HepG2 (cell line): ENCODE results near the gene GSDMA. TPM values are rescaled to one million over a fixed set of nuclear protein-coding genes. Genes with fewer than 3 reads are reported as not detected.

Experiments used
- AKAP8 ChIP-seq: sonication (generic); formaldehyde crosslinking; IDR thresholded peaks from 2 replicates; pipeline ENCODE4 v1.5.1; 2020; ENCODE audit warnings: mild to moderate bottlenecking, missing genetic modification reagents
- ETV5 ChIP-seq: IDR thresholded peaks from 2 replicates; pipeline ENCODE4 v1.6.1; 2018; ENCODE audit warnings: missing biosample characterization, missing genetic modification reagents, inconsistent platforms, borderline replicate concordance
- FOSL1 ChIP-seq: sonication (generic); formaldehyde crosslinking; IDR thresholded peaks from 2 replicates; pipeline ENCODE4 v1.9.0; 2021; ENCODE audit warnings: missing genetic modification reagents, borderline replicate concordance
- IKZF5 ChIP-seq: IDR thresholded peaks from 2 replicates; pipeline ENCODE4 v1.6.1; 2018; ENCODE audit warnings: missing genetic modification reagents, mild to moderate bottlenecking, missing compliant biosample characterization
- MTA1 ChIP-seq: sonication (generic); formaldehyde crosslinking; IDR thresholded peaks from 2 replicates; pipeline ENCODE4 v1.4.0; 2020; ENCODE audit warnings: missing genetic modification reagents, mild to moderate bottlenecking, borderline replicate concordance
- RERE ChIP-seq: IDR thresholded peaks from 2 replicates; pipeline ENCODE4 v1.6.1; 2016; ENCODE audit warnings: low read depth, missing genetic modification reagents, missing compliant biosample characterization
- TBX3 ChIP-seq: fragments of 450-650 bp; IDR thresholded peaks from 2 replicates; pipeline ENCODE4 v1.6.1; 2017; ENCODE audit warnings: antibody characterized with exemption, mild to moderate bottlenecking, inconsistent platforms, borderline replicate concordance
- ZHX2 ChIP-seq, 2 experiments: sonication (generic) in 1 of 2; formaldehyde crosslinking in 1 of 2; IDR thresholded peaks; 2 replicates each; pipeline versions ENCODE4 v1.6.1 to v1.9.0; 2014 to 2022; ENCODE audit warnings: antibody characterized with exemption in 1 of 2, borderline replicate concordance in 1 of 2, inconsistent platforms in 1 of 2, low read depth in 1 of 2, missing genetic modification reagents in 1 of 2
- ZNF362 ChIP-seq: sonication (generic); formaldehyde crosslinking; IDR thresholded peaks from 2 replicates; pipeline ENCODE4 v1.4.0; 2020; ENCODE audit warnings: missing genetic modification reagents, mild to moderate bottlenecking, borderline replicate concordance
- ZNF670 ChIP-seq: sonication (generic); formaldehyde crosslinking; IDR thresholded peaks from 2 replicates; pipeline ENCODE4 v1.8.0; 2022; ENCODE audit warnings: mild to moderate bottlenecking, missing genetic modification reagents, borderline replicate concordance
- ZNF691 ChIP-seq: sonication (generic); formaldehyde crosslinking; IDR thresholded peaks from 2 replicates; pipeline ENCODE4 v1.4.0; 2020; ENCODE audit warnings: missing genetic modification reagents, low read depth, mild to moderate bottlenecking, borderline replicate concordance
- ZNF782 ChIP-seq: sonication (generic); formaldehyde crosslinking; IDR thresholded peaks from 2 replicates; pipeline ENCODE4 v1.4.0; 2020; ENCODE audit warnings: missing genetic modification reagents, mild to moderate bottlenecking, borderline replicate concordance
- ZSCAN12 ChIP-seq: sonication (generic); formaldehyde crosslinking; IDR thresholded peaks from 2 replicates; pipeline ENCODE4 v1.9.0; 2021; ENCODE audit warnings: mild to moderate bottlenecking, missing genetic modification reagents
- polyA plus RNA-seq, 8 experiments: library from polyadenylated mRNA; depleted of rRNA in 3 of 8; stranded (reverse) in 7 of 8; unstranded in 1 of 8; fragments of >200 nt; fragmentation: Illumina TruSeq in 4 of 8; extraction: Trizol in 4 of 8; gene quantifications; 2 replicates each; pipeline versions ENCODE4 v1.2.1 to v1.2.3, GENCODE V29; 2011 to 2016; ENCODE audit warnings: low read depth in 4 of 8, missing spikeins in 1 of 8, mixed read lengths in 1 of 8; ENCODE audit not compliant: insufficient read depth in 1 of 8
- total RNA-seq, 5 experiments: library from RNA; depleted of rRNA; stranded (reverse); fragments of >200 nt; fragmentation: Illumina TruSeq; extraction: Trizol; gene quantifications; 2 replicates each; pipeline ENCODE4 v1.2.3, GENCODE V29; 2016; ENCODE audit warnings: low read depth in 1 of 5

Gene GSDMA
- total and polyA plus RNA-seq, 2 of the 13 experiments (the other 11 are each of a cell fraction or from before 2014, with no cell fraction given): not detected

- TF ChIP-seq RERE (CRISPR knock-in tag): no peak
- no peak for TF ChIP-seq IKZF5 (CRISPR knock-in tag)
- TF ChIP-seq ZNF782 (CRISPR knock-in tag): 0 out of 2 replicates have a peak, but pooled peaks have one; percentile 26
- 0 out of 2 replicates have a peak, but pooled peaks have one; percentile 24 for TF ChIP-seq ZNF670 (CRISPR knock-in tag)
- no peak for TF ChIP-seq ZHX2 (IDR thresholded peaks at IDR 0.05; ENCODE audit: low read depth)
- no peak for TF ChIP-seq ZHX2 (CRISPR knock-in tag; IDR thresholded peaks at IDR 0.05; ENCODE audit: borderline replicate concordance)
- 0 out of 2 replicates have a peak, but pooled peaks have one; percentile 16 for TF ChIP-seq ZNF362 (CRISPR knock-in tag)
- 0 out of 2 replicates have a peak, but pooled peaks have one; percentile 30 for TF ChIP-seq ZNF691
- no peak for TF ChIP-seq TBX3
- TF ChIP-seq AKAP8: no peak
- TF ChIP-seq MTA1 (CRISPR knock-in tag): no peak
- no peak for TF ChIP-seq FOSL1 (CRISPR knock-in tag)
- no peak for TF ChIP-seq ZSCAN12
- no peak for TF ChIP-seq ETV5 (CRISPR knock-in tag)
Measured at GRCh38 chr17:39913989-39914388, 48.8 kb upstream of the GSDMA start (continued).
